Suprapubic skin (tissue), 4 donors: ENCODE results near the gene SPOPL.
A peak's percentile ranks its signal among the peaks of the same experiment; 100 is the strongest.

ENCODE experiments used
- CTCF ChIP-seq, 2 donors: fragments of 200-600 bp in 1 of 2; fragments of 450-650 bp in 1 of 2; sonication (generic) in 1 of 2; IDR thresholded peaks; one replicate each; pipeline ENCODE4 v1.5.1; 2016 to 2019; ENCODE audit warnings: antibody characterized with exemption in 2 of 2, mild to moderate bottlenecking in 1 of 2, moderate library complexity in 1 of 2
- EP300 ChIP-seq: sonication (generic); formaldehyde crosslinking; IDR thresholded peaks from one replicate; pipeline ENCODE4 v1.6.1; 2017; ENCODE audit warnings: antibody characterized with exemption
- POLR2AphosphoS5 ChIP-seq, 3 donors: sonication (generic); formaldehyde crosslinking; IDR thresholded peaks; one replicate each; pipeline ENCODE4 v1.6.1; 2017; ENCODE audit warnings: antibody characterized with exemption in 3 of 3

- peak in 1 of 2 donors; percentile 49 for TF ChIP-seq CTCF (IDR thresholded peaks at IDR 0.05)
- peak in 2 of 3 donors; percentile 52 to 65 for TF ChIP-seq POLR2AphosphoS5 (IDR thresholded peaks at IDR 0.05)
- no peak for TF ChIP-seq EP300
Measured at GRCh38 chr2:138501425-138502254, at the start of gene SPOPL.
